GM19372 (cell line): ENCODE measurements around the gene KCNQ2.

ENCODE experiments used
- ATAC-seq: cut with Tn5 transposase; IDR thresholded peaks from one replicate; pipeline ENCODE4 v1.9.1; 2021; ENCODE audit warnings: mild to moderate bottlenecking, low read depth, moderate library complexity; ENCODE audit not compliant: unreplicated experiment

Gene KCNQ2

GRCh38 chr20:63409066-63409833 is 63.2 kb downstream of the KCNQ2 start:
- no peak for ATAC-seq

- no peak for ATAC-seq
Observed at GRCh38 chr20:63408684-63409046, 63.8 kb downstream of the KCNQ2 start.

- ATAC-seq: no peak
Observed at GRCh38 chr20:63407928-63408683, 64.3 kb downstream of the KCNQ2 start.

- ATAC-seq: no peak
Observed at GRCh38 chr20:63406617-63407245, 65.7 kb downstream of the KCNQ2 start.

GRCh38 chr20:63406011-63406410 is 66.4 kb downstream of the KCNQ2 start:
- ATAC-seq: no peak

GRCh38 chr20:63405102-63405730 is 67.2 kb downstream of the KCNQ2 start:
- ATAC-seq: no peak

- ATAC-seq: no peak
Observed at GRCh38 chr20:63404129-63405085, 68.0 kb downstream of the KCNQ2 start.

GRCh38 chr20:63403403-63404105 is 68.9 kb downstream of the KCNQ2 start:
- no peak for ATAC-seq

- ATAC-seq: no peak
Observed at GRCh38 chr20:63402860-63403220, 69.6 kb downstream of the KCNQ2 start.

- ATAC-seq: no peak
Observed at GRCh38 chr20:63402181-63402859, 70.1 kb downstream of the KCNQ2 start.

- no peak for ATAC-seq
Observed at GRCh38 chr20:63401384-63402110, 70.9 kb downstream of the KCNQ2 start.

- ATAC-seq: no peak
Observed at GRCh38 chr20:63400486-63401210, 71.8 kb downstream of the KCNQ2 start.

GRCh38 chr20:63399596-63400375 is 72.7 kb downstream of the KCNQ2 start:
- no peak for ATAC-seq

- no peak for ATAC-seq
Observed at GRCh38 chr20:63398744-63399514, 73.5 kb downstream of the KCNQ2 start.

- ATAC-seq: no peak
Observed at GRCh38 chr20:63397946-63398450, 74.5 kb downstream of the KCNQ2 start.
